Measurements from ENCODE around the gene ROCK2. TPM values are rescaled to one million over a fixed set of nuclear protein-coding genes. Genes with fewer than 3 reads are reported as not detected.
A peak's percentile ranks its signal among the peaks of the same experiment; 100 is the strongest.

ROCK2 gene
- total RNA-seq, 1 donor from 2014 or later = 20.0 TPM

GRCh38 chr2:11196246-11196645, 148.2 kb downstream of the ROCK2 start:
- no peak for TF ChIP-seq CTCF (IDR thresholded peaks at IDR 0.05; ENCODE audit: insufficient read depth, low read length, severe bottlenecking)
- FAIRE-seq (no peak), DNase-seq (ENCODE audit: low read depth) (no peak)
- peaks cover 4% of the 10 kb centered on the region for H3K36me3 ChIP-seq (ENCODE audit: control insufficient read depth, insufficient read depth, low read length)
- H3K27me3 ChIP-seq (ENCODE audit: control insufficient read depth, insufficient read depth, low read length) = no peaks in the 10 kb centered on the region
- no peak overlapping the region for H3K4me3 ChIP-seq (ENCODE audit: low read depth, low read length)

- Histone ChIP-seq H3K36me3 (ENCODE audit: control insufficient read depth, insufficient read depth, low read length) (no peaks in the 10 kb centered on the region), H3K4me3 (ENCODE audit: low read depth, low read length) (no peak overlapping the region), H3K27me3 (ENCODE audit: control insufficient read depth, insufficient read depth, low read length) (no peaks in the 10 kb centered on the region)
- FAIRE-seq (no peak), DNase-seq (ENCODE audit: low read depth) (no peak)
- no peak for TF ChIP-seq CTCF (IDR thresholded peaks at IDR 0.05; ENCODE audit: insufficient read depth, low read length, severe bottlenecking)
These were observed 156.7 kb downstream of the ROCK2 start for GRCh38 chr2:11187731-11188130.

- no peak for FAIRE-seq
These were observed 157.3 kb downstream of the ROCK2 start for GRCh38 chr2:11187083-11187619.

GRCh38 chr2:11186145-11186544, 158.3 kb downstream of the ROCK2 start:
- FAIRE-seq (no peak), DNase-seq (ENCODE audit: low read depth) (no peak)
- Histone ChIP-seq H3K27me3 (ENCODE audit: control insufficient read depth, insufficient read depth, low read length) (no peaks in the 10 kb centered on the region), H3K4me3 (ENCODE audit: low read depth, low read length) (no peak overlapping the region), H3K36me3 (ENCODE audit: control insufficient read depth, insufficient read depth, low read length) (no peaks in the 10 kb centered on the region)
- no peak for TF ChIP-seq CTCF (IDR thresholded peaks at IDR 0.05; ENCODE audit: insufficient read depth, low read length, severe bottlenecking)

More at GRCh38 chr2:11187083-11187619, 157.3 kb downstream of the ROCK2 start:
- H3K27me3 ChIP-seq (ENCODE audit: control insufficient read depth, insufficient read depth, low read length) = no peaks in the 10 kb centered on the region
- H3K36me3 ChIP-seq (ENCODE audit: control insufficient read depth, insufficient read depth, low read length) = no peaks in the 10 kb centered on the region
- peak; percentile 45 for DNase-seq (ENCODE audit: low read depth)
- H3K4me3 ChIP-seq (ENCODE audit: low read depth, low read length) = no peak overlapping the region
- TF ChIP-seq CTCF (IDR thresholded peaks at IDR 0.05; ENCODE audit: insufficient read depth, low read length, severe bottlenecking) = no peak

DNA sequence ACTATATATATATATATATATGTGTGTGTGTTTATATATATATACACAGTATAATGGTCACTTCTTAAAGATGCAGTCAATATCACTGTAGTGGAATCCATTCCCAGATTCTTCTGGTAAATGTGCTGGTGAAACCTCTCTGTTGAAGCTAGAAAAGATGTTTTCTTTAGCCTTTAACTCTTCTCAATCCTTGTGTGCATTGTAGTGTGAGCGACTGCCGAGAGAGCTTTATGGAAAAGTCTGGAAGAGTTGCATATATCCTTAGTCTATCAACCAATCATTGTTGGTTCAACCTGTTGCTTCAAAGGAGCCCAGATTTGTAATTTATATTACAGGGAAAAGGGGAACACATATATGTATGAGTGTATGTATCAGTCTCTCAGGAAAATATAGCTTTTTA, 161.5 kb downstream of the ROCK2 start:
- H3K27me3 ChIP-seq (ENCODE audit: control insufficient read depth, insufficient read depth, low read length) = no peaks in the 10 kb centered on the region
- TF ChIP-seq CTCF (IDR thresholded peaks at IDR 0.05; ENCODE audit: insufficient read depth, low read length, severe bottlenecking) = no peak
- FAIRE-seq (no peak), DNase-seq (ENCODE audit: low read depth) (no peak)
- H3K4me3 ChIP-seq (ENCODE audit: low read depth, low read length) = no peak overlapping the region
- H3K36me3 ChIP-seq (ENCODE audit: control insufficient read depth, insufficient read depth, low read length) = peaks cover 3% of the 10 kb centered on the region

DNA sequence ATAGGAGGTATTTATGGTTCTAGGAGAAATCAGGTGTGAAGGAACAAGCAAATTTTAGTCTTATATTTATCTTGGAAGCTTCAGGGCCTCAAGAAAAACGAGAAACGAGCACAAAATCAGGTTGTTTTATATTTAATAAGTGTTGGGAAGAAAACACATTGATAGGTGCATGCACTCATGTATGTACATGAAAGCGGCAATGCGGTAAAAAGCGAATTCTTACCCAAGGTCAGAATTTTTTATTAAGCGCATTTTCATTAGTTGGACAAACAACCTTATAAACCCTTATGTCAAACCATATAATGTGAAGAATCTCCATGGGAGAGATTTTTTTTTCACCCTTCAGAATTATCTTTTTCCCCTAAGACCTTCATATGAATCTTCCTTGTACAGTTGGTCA, 163.8 kb downstream of the ROCK2 start:
- Histone ChIP-seq H3K27me3 (ENCODE audit: control insufficient read depth, insufficient read depth, low read length) (no peaks in the 10 kb centered on the region), H3K36me3 (ENCODE audit: control insufficient read depth, insufficient read depth, low read length) (peaks cover 3% of the 10 kb centered on the region), H3K4me3 (ENCODE audit: low read depth, low read length) (no peak overlapping the region)
- FAIRE-seq = no peak
- DNase-seq (ENCODE audit: low read depth) = no peak
- no peak for TF ChIP-seq CTCF (IDR thresholded peaks at IDR 0.05; ENCODE audit: insufficient read depth, low read length, severe bottlenecking)

Measured in bronchial epithelial cell (primary cell).